ENCODE measurements around the gene PLAAT5.

DNA sequence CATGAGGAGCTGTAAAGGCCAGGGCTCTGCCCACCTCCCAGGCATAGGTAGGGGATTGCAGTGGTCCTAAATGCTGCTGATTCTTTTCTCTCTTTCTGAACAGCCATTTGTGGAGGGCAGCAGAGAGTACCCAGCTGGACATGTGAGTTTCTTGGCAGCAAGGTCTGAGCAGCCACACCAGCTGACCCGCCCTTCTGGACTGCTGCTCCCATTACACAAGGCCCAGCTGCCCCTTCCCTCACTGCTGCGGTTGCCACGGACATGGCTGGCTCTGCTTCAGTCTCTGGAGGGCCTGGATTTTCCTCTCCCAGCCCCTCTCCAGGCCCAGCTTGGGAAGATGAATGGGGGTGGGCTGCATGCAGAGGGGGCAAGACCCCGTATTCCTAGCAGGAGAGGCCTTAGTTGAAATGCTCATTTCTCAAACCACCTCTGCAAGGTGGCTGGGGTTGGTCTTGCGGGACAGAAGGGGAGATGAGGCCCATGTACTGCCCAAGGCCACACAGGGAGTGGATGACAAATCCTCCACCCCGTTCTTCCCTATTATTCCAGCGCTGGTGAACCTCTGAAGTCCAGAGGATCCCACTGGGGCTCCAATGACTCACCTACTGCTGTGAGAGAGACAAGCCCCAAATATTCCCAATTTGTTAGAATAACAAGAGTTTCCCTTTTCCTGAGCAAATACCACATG lies 19.5 kb upstream of the PLAAT5 start:
- TF ChIP-seq, protein P1, sequence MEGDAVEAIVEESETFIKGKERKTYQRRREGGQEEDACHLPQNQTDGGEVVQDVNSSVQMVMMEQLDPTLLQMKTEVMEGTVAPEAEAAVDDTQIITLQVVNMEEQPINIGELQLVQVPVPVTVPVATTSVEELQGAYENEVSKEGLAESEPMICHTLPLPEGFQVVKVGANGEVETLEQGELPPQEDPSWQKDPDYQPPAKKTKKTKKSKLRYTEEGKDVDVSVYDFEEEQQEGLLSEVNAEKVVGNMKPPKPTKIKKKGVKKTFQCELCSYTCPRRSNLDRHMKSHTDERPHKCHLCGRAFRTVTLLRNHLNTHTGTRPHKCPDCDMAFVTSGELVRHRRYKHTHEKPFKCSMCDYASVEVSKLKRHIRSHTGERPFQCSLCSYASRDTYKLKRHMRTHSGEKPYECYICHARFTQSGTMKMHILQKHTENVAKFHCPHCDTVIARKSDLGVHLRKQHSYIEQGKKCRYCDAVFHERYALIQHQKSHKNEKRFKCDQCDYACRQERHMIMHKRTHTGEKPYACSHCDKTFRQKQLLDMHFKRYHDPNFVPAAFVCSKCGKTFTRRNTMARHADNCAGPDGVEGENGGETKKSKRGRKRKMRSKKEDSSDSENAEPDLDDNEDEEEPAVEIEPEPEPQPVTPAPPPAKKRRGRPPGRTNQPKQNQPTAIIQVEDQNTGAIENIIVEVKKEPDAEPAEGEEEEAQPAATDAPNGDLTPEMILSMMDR (IDR thresholded peaks at IDR 0.05) = no peak
- TF ChIP-seq ZFX (IDR thresholded peaks at IDR 0.05; ENCODE audit: borderline replicate concordance) = no peak

All from 22Rv1 (cell line).